Neural cell (in vitro differentiated cells): ENCODE measurements around the gene KCNE1.
"Not testable (repeated sequence)": the region's sequence is repeated elsewhere in the genome, so short reads cannot be mapped to it uniquely, and the experiment has no call there.

Experiments used
- EP300 ChIP-seq: fragments of 450-650 bp; conservative IDR thresholded peaks from 2 replicates; pipeline ENCODE4 v1.6.1; 2014; ENCODE audit warnings: antibody characterized with exemption, mild to moderate bottlenecking, moderate library complexity; ENCODE audit not compliant: poor library complexity, severe bottlenecking
- EZH2 ChIP-seq: fragments of 200-600, 300-800 bp; shearing (Covaris generic), sonication (generic); IDR thresholded peaks from 2 replicates; pipeline ENCODE4 v1.6.1; 2014; ENCODE audit warnings: antibody characterized with exemption, low read length, borderline replicate concordance, mild to moderate bottlenecking; ENCODE audit not compliant: insufficient read depth, poor library complexity, severe bottlenecking
- POLR2AphosphoS5 ChIP-seq: IDR thresholded peaks from 2 replicates; pipeline ENCODE4 v1.6.1; 2012
- RAD21 ChIP-seq: fragments of 450-650 bp; conservative IDR thresholded peaks from 2 replicates; pipeline ENCODE4 v1.6.1; 2014; ENCODE audit warnings: antibody characterized with exemption, mild to moderate bottlenecking, moderate library complexity
- SMC3 ChIP-seq: fragments of 450-650 bp; conservative IDR thresholded peaks from 2 replicates; pipeline ENCODE4 v1.6.1; 2014; ENCODE audit warnings: antibody characterized with exemption, mild to moderate bottlenecking, moderate library complexity; ENCODE audit not compliant: poor library complexity
- TAF1 ChIP-seq: IDR thresholded peaks from 2 replicates; pipeline ENCODE4 v1.6.1; 2012; ENCODE audit warnings: low read depth
- TF ChIP-seq, protein P1 (sequence below): fragments of 450-650 bp; IDR thresholded peaks from 2 replicates; pipeline ENCODE4 v1.5.1; 2014; ENCODE audit warnings: antibody characterized with exemption, mild to moderate bottlenecking, moderate library complexity; ENCODE audit not compliant: poor library complexity, severe bottlenecking
- TF ChIP-seq, protein P2 (sequence below): IDR thresholded peaks from 2 replicates; pipeline ENCODE4 v1.6.1; 2012; ENCODE audit warnings: borderline replicate concordance

DNA sequence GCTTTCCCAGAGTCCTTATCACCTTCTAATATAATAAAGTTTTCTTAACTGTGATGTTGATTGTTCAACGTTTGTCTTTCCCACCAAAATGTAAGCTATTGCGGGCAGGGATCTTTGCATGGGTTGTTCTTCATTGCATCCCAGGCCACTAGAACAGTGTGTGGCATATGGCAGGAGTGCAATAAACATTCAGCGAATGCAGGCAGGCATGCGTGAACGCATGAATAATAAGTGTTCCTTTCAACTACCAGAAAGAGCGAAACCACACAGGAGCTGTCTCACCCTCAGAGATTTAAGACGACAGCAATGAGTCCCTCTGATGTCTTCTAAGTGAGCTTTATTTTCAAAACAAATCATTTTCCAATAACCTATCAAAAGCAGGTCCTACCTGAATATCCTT, 53.7 kb downstream of the KCNE1 start:
- not testable (repeated sequence) for TF ChIP-seq EP300, POLR2AphosphoS5, TAF1, SMC3, EZH2, RAD21
- TF ChIP-seq, protein P1, sequence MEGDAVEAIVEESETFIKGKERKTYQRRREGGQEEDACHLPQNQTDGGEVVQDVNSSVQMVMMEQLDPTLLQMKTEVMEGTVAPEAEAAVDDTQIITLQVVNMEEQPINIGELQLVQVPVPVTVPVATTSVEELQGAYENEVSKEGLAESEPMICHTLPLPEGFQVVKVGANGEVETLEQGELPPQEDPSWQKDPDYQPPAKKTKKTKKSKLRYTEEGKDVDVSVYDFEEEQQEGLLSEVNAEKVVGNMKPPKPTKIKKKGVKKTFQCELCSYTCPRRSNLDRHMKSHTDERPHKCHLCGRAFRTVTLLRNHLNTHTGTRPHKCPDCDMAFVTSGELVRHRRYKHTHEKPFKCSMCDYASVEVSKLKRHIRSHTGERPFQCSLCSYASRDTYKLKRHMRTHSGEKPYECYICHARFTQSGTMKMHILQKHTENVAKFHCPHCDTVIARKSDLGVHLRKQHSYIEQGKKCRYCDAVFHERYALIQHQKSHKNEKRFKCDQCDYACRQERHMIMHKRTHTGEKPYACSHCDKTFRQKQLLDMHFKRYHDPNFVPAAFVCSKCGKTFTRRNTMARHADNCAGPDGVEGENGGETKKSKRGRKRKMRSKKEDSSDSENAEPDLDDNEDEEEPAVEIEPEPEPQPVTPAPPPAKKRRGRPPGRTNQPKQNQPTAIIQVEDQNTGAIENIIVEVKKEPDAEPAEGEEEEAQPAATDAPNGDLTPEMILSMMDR, result not testable (repeated sequence)
- TF ChIP-seq, protein P2, sequence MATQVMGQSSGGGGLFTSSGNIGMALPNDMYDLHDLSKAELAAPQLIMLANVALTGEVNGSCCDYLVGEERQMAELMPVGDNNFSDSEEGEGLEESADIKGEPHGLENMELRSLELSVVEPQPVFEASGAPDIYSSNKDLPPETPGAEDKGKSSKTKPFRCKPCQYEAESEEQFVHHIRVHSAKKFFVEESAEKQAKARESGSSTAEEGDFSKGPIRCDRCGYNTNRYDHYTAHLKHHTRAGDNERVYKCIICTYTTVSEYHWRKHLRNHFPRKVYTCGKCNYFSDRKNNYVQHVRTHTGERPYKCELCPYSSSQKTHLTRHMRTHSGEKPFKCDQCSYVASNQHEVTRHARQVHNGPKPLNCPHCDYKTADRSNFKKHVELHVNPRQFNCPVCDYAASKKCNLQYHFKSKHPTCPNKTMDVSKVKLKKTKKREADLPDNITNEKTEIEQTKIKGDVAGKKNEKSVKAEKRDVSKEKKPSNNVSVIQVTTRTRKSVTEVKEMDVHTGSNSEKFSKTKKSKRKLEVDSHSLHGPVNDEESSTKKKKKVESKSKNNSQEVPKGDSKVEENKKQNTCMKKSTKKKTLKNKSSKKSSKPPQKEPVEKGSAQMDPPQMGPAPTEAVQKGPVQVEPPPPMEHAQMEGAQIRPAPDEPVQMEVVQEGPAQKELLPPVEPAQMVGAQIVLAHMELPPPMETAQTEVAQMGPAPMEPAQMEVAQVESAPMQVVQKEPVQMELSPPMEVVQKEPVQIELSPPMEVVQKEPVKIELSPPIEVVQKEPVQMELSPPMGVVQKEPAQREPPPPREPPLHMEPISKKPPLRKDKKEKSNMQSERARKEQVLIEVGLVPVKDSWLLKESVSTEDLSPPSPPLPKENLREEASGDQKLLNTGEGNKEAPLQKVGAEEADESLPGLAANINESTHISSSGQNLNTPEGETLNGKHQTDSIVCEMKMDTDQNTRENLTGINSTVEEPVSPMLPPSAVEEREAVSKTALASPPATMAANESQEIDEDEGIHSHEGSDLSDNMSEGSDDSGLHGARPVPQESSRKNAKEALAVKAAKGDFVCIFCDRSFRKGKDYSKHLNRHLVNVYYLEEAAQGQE, result not testable (repeated sequence)
